Gastroesophageal sphincter (tissue), 4 donors: Measurements from ENCODE around the gene CYB5R2. TPM values are rescaled to one million over a fixed set of nuclear protein-coding genes. Genes with fewer than 3 reads are reported as not detected.
A peak's percentile ranks its signal among the peaks of the same experiment; 100 is the strongest.

ENCODE experiments used
- ATAC-seq: fragments of 150-250 bp; one replicate; pipeline ENCODE4 v1.9.1; 2016; ENCODE audit warnings: mild to moderate bottlenecking, moderate library complexity
- H3K27ac ChIP-seq, 4 donors: fragments of 200-600 bp; sonication (generic) in 3 of 4; 1 replicate in 3 of 4; 2 replicates in 1 of 4; pipeline ENCODE4 v1.5.1; 2016 to 2019
- H3K27me3 ChIP-seq: fragments of 200-600 bp; sonication (generic); one replicate; pipeline ENCODE4 v1.5.1; 2019
- H3K36me3 ChIP-seq, 2 donors: fragments of 200-600 bp; sonication (generic); one replicate each; pipeline ENCODE4 v1.5.1; 2019; ENCODE audit warnings: control low read depth in 1 of 2
- H3K4me1 ChIP-seq, 3 donors: fragments of 200-600 bp; sonication (generic); 1 replicate in 2 of 3; 2 replicates in 1 of 3; pipeline ENCODE4 v1.5.1; 2016 to 2019; ENCODE audit warnings: control low read depth in 2 of 3
- H3K4me3 ChIP-seq, 2 donors: fragments of 200-600 bp; sonication (generic); one replicate each; pipeline ENCODE4 v1.5.1; 2019; ENCODE audit warnings: mild to moderate bottlenecking in 1 of 2, moderate library complexity in 1 of 2
- H3K9me3 ChIP-seq, 3 donors: fragments of 200-600 bp; sonication (generic); one replicate each; pipeline ENCODE4 v1.5.1; 2017 to 2019; ENCODE audit warnings: control low read depth in 2 of 3
- EP300 ChIP-seq: sonication (generic); formaldehyde crosslinking; IDR thresholded peaks from one replicate; pipeline ENCODE4 v1.6.1; 2017; ENCODE audit warnings: antibody characterized with exemption, mild to moderate bottlenecking
- POLR2A ChIP-seq, 2 donors: fragments of 450-650 bp; IDR thresholded peaks; one replicate each; pipeline ENCODE4 v1.6.1; 2017; ENCODE audit warnings: antibody characterized with exemption in 2 of 2, mild to moderate bottlenecking in 2 of 2, moderate library complexity in 1 of 2
- POLR2AphosphoS5 ChIP-seq: sonication (generic); formaldehyde crosslinking; IDR thresholded peaks from one replicate; pipeline ENCODE4 v1.6.1; 2017; ENCODE audit warnings: antibody characterized with exemption
- WGBS, 2 donors: methylation state at CpG; one replicate each; pipeline ENCODE4 v1.1.5; 2018; ENCODE audit warnings: low coverage in 1 of 2; 5-methylcytosine and 5-hydroxymethylcytosine counted together
- total RNA-seq, 4 donors: library from RNA; depleted of rRNA; stranded (reverse); fragments of >200 nt; gene quantifications; one replicate each; pipeline ENCODE4 v1.1.0, GENCODE V29; 2016
- TF ChIP-seq, protein P1 (sequence below), 4 experiments: fragments of 200-600 bp in 2 of 4; fragments of 450-650 bp in 2 of 4; sonication (generic) in 1 of 4; IDR thresholded peaks; one replicate each; pipeline ENCODE4 v1.5.1; 2017 to 2019; ENCODE audit warnings: antibody characterized with exemption in 4 of 4, mild to moderate bottlenecking in 2 of 4, moderate library complexity in 2 of 4

Gene CYB5R2
- total RNA-seq, 4 donors from 2014 or later: 1.2 to 4.4 (median 2.1) TPM

DNA sequence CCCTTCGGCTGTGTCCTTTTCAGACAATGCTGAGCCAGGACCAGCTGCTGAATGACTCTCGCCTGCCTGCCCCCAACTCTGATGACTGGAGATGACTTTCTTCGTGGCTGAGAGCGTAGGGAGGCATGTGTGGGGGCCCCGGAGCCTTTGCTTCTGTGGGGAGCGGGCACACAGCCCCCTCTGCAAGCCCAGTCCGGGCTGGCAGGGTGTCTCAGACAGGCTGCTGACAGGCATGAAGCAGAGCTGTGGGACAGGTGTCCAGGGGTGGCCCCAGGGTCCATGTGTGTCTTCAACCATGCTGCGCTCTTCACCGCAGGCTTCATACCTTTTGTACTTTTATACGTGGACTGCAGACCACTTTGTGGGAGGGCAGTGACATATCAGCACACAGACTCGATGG is 16.6 kb downstream of the CYB5R2 start:
- no peaks in the 10 kb centered on the region for H3K27me3 ChIP-seq
- no peaks in the 10 kb centered on the region for H3K9me3 ChIP-seq
- H3K4me1 ChIP-seq: no peaks in the 10 kb centered on the region
- peaks cover 0 to 46% of the 10 kb centered on the region in 2 donors for H3K36me3 ChIP-seq
- TF ChIP-seq POLR2A (IDR thresholded peaks at IDR 0.05) (no peak), EP300 (no peak)
- ATAC-seq: peak; percentile 18
- H3K4me3 ChIP-seq: no peak overlapping the region
- WGBS, 2 donors: 83% methylated on average over 5 of the region's 11 CpGs; no CpG with 5 or more reads in 1 of the 2 donors
- H3K27ac ChIP-seq: peak overlapping the region in 1 of 4 donors; percentile 0

DNA sequence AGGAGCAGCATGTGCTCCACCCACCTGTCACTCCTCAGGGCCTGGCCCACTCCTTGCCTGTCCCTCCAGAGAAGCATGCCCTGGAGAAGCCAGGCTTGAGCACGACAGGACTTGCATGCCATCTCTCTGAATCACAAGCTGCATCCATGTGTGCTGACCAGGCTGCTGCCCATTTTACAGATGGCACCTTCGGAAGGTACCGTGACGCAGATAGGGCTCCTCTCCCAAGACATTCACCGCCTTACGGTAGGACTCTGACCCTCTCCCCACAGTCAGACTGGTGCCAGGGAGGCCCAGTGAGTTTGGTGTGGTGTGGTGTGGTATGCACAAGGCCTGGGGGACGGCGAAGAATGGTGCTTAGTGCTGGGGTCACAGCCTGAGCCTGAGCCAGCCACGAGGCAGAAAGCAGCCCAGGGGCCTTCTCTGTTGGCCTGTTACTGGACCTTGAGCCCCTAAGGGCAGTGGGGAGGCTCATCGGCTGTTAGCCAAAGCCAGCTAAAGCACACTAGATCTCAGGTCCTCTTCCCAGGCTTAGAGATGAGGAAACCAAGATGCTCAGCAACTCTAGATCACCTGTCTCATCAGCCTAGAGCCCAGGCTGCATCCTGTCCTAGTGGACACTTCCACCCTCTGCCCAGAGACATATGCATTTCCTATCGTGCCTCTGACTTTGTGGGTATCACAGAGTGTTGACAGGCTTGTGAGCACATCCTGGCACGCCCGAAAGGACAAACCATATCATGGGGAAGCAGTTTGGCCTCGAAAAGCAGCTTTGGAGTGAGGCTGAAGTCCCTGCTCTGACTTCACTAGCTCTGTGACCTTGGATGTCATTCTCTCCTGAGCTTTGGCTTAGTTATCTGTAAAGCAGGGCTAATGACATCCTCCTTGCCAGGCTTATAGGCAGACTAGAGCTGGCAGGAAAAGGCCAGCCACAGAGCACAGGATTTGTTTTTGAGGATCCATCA is 17.8 kb downstream of the CYB5R2 start:
- H3K9me3 ChIP-seq: no peaks in the 10 kb centered on the region
- no peak for ATAC-seq
- 33 to 80% methylated on average over 1 to 3 of the region's 14 CpGs for WGBS, 2 donors
- H3K36me3 ChIP-seq: peaks cover 0 to 56% of the 10 kb centered on the region in 2 donors
- no peak overlapping the region for H3K4me3 ChIP-seq
- H3K27me3 ChIP-seq: no peaks in the 10 kb centered on the region
- H3K27ac ChIP-seq: no peak overlapping the region
- TF ChIP-seq POLR2A (IDR thresholded peaks at IDR 0.05) (no peak), POLR2AphosphoS5 (no peak), EP300 (no peak)
- TF ChIP-seq, protein P1, sequence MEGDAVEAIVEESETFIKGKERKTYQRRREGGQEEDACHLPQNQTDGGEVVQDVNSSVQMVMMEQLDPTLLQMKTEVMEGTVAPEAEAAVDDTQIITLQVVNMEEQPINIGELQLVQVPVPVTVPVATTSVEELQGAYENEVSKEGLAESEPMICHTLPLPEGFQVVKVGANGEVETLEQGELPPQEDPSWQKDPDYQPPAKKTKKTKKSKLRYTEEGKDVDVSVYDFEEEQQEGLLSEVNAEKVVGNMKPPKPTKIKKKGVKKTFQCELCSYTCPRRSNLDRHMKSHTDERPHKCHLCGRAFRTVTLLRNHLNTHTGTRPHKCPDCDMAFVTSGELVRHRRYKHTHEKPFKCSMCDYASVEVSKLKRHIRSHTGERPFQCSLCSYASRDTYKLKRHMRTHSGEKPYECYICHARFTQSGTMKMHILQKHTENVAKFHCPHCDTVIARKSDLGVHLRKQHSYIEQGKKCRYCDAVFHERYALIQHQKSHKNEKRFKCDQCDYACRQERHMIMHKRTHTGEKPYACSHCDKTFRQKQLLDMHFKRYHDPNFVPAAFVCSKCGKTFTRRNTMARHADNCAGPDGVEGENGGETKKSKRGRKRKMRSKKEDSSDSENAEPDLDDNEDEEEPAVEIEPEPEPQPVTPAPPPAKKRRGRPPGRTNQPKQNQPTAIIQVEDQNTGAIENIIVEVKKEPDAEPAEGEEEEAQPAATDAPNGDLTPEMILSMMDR (IDR thresholded peaks at IDR 0.05): no peak
- no peaks in the 10 kb centered on the region for H3K4me1 ChIP-seq

DNA sequence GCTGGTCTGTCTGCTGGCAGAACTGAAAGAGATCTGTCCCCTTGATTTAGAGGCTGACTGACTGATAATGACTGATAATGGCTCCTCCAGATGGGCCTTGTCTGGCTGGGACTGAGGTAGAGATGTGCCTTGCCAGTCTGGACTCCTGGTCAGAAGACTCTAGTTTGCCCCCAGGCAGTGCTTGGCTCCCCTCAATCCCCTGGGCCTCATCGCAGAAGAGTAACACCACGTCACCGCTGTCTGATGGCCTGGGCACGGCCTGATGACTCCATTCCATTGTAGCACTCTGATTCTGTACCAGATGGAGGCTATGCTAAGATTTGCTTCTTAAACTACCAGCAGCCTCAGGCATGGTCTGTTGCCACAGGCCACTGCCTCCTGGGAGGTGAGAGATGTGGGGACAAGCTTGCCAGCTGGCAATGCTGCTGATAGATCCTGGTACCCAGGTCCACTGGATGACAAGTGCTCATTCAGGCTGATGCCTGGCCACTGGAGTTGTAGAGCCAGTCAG is 19.1 kb downstream of the CYB5R2 start:
- no peak overlapping the region for H3K27ac ChIP-seq
- H3K4me1 ChIP-seq: no peaks in the 10 kb centered on the region
- no peak overlapping the region for H3K4me3 ChIP-seq
- H3K36me3 ChIP-seq: peaks cover 0 to 69% of the 10 kb centered on the region in 2 donors
- no peak for ATAC-seq
- 90% methylated on average over 4 of the region's 4 CpGs; no CpG with 5 or more reads in 1 of the 2 donors for WGBS, 2 donors
- TF ChIP-seq EP300 (no peak), POLR2A (IDR thresholded peaks at IDR 0.05) (no peak), POLR2AphosphoS5 (no peak)
- TF ChIP-seq, protein P1 (IDR thresholded peaks at IDR 0.05): no peak
- no peaks in the 10 kb centered on the region for H3K27me3 ChIP-seq
- H3K9me3 ChIP-seq: no peaks in the 10 kb centered on the region

DNA sequence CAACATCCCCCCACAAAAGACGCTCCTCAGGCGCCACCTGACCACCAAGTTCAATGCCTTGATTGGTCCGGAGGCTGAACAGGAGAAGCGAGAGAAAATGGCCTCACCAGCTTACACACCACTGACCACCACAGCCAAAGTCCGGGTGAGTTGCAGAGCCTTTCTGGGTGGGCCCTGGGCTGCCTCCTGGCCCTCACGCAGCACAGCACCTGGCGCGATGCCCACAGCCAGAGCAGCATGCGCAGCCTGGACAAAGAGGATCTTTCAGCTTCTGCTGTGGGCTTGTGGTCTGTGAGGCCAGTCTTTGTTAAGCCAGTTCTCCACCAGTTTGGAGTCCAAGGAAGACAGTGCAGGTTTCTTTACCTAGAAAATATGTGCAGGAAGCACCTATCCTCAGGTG is 21.6 kb downstream of the CYB5R2 start:
- H3K4me1 ChIP-seq: no peaks in the 10 kb centered on the region
- no peak overlapping the region for H3K4me3 ChIP-seq
- TF ChIP-seq EP300 (no peak), POLR2AphosphoS5 (no peak), POLR2A (IDR thresholded peaks at IDR 0.05) (no peak)
- TF ChIP-seq, protein P1 (IDR thresholded peaks at IDR 0.05): no peak
- H3K27me3 ChIP-seq: no peaks in the 10 kb centered on the region
- no peak for ATAC-seq
- no peaks in the 10 kb centered on the region for H3K9me3 ChIP-seq
- H3K27ac ChIP-seq: peak overlapping the region in 1 of 4 donors; percentile 2
- 80% methylated on average over 1 of the region's 9 CpGs; no CpG with 5 or more reads in 1 of the 2 donors for WGBS, 2 donors
- H3K36me3 ChIP-seq: peaks cover 0 to 77% of the 10 kb centered on the region in 2 donors

DNA sequence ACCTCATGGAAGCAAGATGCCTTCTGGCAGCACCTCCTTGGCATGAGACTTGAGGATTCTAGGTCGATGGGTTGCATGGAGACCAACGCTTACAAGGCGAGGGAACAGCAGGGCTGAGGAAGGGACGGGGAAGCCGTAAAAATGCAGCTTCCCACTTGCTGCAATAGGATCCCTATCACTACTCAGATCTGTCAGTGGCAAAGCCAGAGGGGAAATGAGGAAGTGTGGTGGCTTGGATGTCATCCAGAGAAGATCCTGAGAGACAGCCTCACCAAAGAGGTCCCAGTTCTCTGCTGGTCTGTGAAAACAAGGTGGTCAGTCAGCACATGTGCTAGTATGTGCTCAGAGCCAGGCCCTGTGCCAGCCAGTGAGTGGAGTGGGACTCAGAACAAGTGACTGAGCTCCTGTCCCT is 22.2 kb downstream of the CYB5R2 start:
- Histone ChIP-seq H3K9me3 (no peaks in the 10 kb centered on the region), H3K4me3 (no peak overlapping the region), H3K27ac (no peak overlapping the region), H3K4me1 (no peaks in the 10 kb centered on the region), H3K36me3 (peaks cover 0 to 75% of the 10 kb centered on the region in 2 donors), H3K27me3 (no peaks in the 10 kb centered on the region)
- WGBS, 2 donors: 70 to 81% methylated on average over 3 to 5 of the region's 5 CpGs
- no peak for ATAC-seq
- no peak for TF ChIP-seq POLR2A (IDR thresholded peaks at IDR 0.05)
- no peak for TF ChIP-seq EP300
- TF ChIP-seq POLR2AphosphoS5: no peak
- TF ChIP-seq, protein P1 (IDR thresholded peaks at IDR 0.05): no peak
